HG02678 (cell line): ENCODE measurements around the gene SENP5.
"Not testable (repeated sequence)": the region's sequence is repeated elsewhere in the genome, so short reads cannot be mapped to it uniquely, and the experiment has no call there.

Experiments
- ATAC-seq: cut with Tn5 transposase; IDR thresholded peaks from one replicate; pipeline ENCODE4 v1.9.1; 2021; ENCODE audit warnings: mild to moderate bottlenecking, moderate library complexity; ENCODE audit not compliant: unreplicated experiment

The SENP5 gene

GRCh38 chr3:196867507-196868296, at the start of gene SENP5:
SENP5 (plus strand) TSS chr3:196867920; CDS start chr3:196885182, 17,262 bp downstream.
- ATAC-seq = peak; percentile 90

- ATAC-seq = no peak
Observed at GRCh38 chr3:196821806-196822355, 45.8 kb upstream of the SENP5 start.

- ATAC-seq = not testable (repeated sequence)
Observed at GRCh38 chr3:196829651-196830050, 38.1 kb upstream of the SENP5 start.

DNA sequence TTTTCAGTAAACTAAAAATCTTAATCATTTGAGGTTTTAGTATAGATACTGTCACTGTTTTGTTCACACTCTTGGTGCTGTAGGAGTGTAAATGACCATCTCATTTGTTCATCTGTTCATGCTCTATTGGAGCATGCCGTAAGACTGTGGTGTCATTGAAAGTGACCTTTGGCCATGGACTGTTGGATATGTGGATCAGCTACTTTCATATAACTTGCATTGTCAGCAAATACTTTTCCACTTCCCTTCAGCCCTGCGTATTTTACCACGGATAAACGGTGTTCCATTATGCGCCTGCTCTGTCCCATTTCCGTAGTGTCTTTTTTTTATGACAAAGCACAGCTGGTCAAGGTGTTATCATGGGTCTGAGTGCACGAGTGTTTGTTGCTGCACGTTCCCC, 32.6 kb upstream of the SENP5 start:
- no peak for ATAC-seq

GRCh38 chr3:196836626-196837025, 31.1 kb upstream of the SENP5 start:
- not testable (repeated sequence) for ATAC-seq

- ATAC-seq = peak; percentile 76
Observed at GRCh38 chr3:196837819-196838420, 29.8 kb upstream of the SENP5 start.

GRCh38 chr3:196839351-196839750, 28.4 kb upstream of the SENP5 start:
- ATAC-seq = not testable (repeated sequence)

GRCh38 chr3:196842567-196843434, 24.9 kb upstream of the SENP5 start:
- no peak for ATAC-seq

GRCh38 chr3:196843435-196844110, 24.1 kb upstream of the SENP5 start:
- no peak for ATAC-seq

- not testable (repeated sequence) for ATAC-seq
Observed at GRCh38 chr3:196844235-196845219, 23.2 kb upstream of the SENP5 start.

GRCh38 chr3:196848375-196848774, 19.3 kb upstream of the SENP5 start:
- not testable (repeated sequence) for ATAC-seq

DNA sequence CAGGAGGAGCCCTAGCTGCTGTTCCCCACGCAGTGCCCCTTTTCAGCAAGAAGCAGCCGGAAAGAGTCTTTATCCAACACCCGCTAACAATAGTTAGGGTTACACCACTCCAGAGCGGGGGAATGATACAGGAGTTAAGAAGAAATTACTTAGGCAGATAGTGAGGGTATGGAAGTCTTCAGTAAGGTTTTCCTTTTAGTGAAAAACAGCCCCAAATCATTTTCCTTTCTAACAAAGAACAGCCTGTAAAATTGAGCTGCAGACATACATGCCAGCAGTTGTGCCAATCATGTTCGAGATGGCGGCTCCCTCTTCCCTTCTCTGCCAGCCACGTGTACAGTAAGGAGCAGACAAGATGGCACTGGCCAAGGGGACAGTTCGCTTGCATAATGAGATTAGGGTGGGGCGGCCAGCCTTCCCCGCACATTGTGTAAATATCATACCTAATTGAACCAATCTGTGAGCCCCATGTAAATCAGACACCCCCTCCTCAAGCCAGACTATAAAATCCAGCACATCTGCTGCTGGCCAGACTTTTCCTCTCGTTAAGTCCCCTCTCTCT, 18.5 kb upstream of the SENP5 start:
- no peak for ATAC-seq

- ATAC-seq = not testable (repeated sequence)
Observed at GRCh38 chr3:196863000-196863399, 4.7 kb upstream of the SENP5 start.

GRCh38 chr3:196867155-196867506, 589 bp upstream of the SENP5 start:
- ATAC-seq = no peak

- peak; percentile 20 for ATAC-seq
Observed at GRCh38 chr3:196868297-196868661, 559 bp downstream of the SENP5 start.

DNA sequence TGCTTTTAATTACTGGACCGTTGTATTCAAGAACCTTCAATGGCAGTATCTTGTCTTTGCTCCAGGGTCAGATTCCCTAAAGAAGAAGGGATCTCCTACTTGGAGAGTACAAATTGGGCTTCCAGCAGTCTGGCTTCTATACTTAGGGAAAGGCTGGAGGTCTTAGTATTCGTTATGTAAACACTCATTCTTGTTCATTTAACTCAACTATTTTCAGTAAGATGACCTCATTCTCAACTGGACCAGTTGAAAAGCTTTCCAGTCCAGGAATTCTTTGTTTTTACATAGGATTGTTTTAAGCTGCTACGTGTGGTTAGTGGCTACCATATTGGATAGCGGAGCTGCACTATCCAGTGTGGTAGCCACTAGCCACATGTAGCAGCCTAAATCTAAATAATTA, 4.6 kb downstream of the SENP5 start:
- no peak for ATAC-seq

GRCh38 chr3:196874511-196875094, 6.9 kb downstream of the SENP5 start:
- not testable (repeated sequence) for ATAC-seq

GRCh38 chr3:196875258-196875657, 7.5 kb downstream of the SENP5 start:
- ATAC-seq = no peak

DNA sequence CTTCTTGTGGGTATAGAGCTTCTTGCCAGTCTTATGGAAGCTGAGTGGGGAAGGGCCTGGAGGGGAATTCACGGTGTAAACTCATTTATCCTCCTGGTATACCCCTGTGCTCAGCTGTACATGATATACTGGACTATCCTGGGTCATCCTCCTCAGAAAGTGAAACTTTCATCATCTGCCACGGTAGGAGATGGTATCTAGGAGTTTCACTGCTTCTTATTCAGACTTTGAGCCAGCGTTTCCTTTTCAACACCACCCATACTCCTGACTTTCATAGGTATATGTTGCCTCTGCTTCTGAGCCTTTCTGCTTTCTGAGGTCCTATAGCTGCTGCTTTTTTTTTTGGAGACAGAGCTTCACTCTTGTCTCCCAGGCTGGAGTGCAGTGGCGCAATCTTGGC, 15.6 kb downstream of the SENP5 start:
- ATAC-seq = no peak
